Astrocyte (in vitro differentiated cells and primary cell): ENCODE results near the gene CD22.

ENCODE experiments used
- EZH2 ChIP-seq: IDR thresholded peaks from 2 replicates; pipeline ENCODE4 v1.6.1; 2012; ENCODE audit warnings: mild to moderate bottlenecking, low read length, inconsistent platforms; ENCODE audit not compliant: insufficient read depth
- TF ChIP-seq, protein P1 (sequence below): IDR thresholded peaks from 2 replicates; pipeline ENCODE4 v1.5.1; 2011; ENCODE audit warnings: low read depth, mild to moderate bottlenecking, inconsistent platforms, low read length, moderate library complexity; ENCODE audit not compliant: insufficient read depth

GRCh38 chr19:35291259-35291658 lies 37.7 kb upstream of the CD22 start:
- TF ChIP-seq, protein P1, sequence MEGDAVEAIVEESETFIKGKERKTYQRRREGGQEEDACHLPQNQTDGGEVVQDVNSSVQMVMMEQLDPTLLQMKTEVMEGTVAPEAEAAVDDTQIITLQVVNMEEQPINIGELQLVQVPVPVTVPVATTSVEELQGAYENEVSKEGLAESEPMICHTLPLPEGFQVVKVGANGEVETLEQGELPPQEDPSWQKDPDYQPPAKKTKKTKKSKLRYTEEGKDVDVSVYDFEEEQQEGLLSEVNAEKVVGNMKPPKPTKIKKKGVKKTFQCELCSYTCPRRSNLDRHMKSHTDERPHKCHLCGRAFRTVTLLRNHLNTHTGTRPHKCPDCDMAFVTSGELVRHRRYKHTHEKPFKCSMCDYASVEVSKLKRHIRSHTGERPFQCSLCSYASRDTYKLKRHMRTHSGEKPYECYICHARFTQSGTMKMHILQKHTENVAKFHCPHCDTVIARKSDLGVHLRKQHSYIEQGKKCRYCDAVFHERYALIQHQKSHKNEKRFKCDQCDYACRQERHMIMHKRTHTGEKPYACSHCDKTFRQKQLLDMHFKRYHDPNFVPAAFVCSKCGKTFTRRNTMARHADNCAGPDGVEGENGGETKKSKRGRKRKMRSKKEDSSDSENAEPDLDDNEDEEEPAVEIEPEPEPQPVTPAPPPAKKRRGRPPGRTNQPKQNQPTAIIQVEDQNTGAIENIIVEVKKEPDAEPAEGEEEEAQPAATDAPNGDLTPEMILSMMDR, result no peak
- no peak for TF ChIP-seq EZH2
